Left renal pelvis (tissue), 4 donors: ENCODE measurements around the gene HERC2. TPM values are rescaled to one million over a fixed set of nuclear protein-coding genes. Genes with fewer than 3 reads are reported as not detected.
"Not testable (repeated sequence)": the region's sequence is repeated elsewhere in the genome, so short reads cannot be mapped to it uniquely, and the experiment has no call there.

Source experiments
- DNase-seq, 4 donors: peaks; one replicate each; pipeline ENCODE4 v3.0.0-alpha.2; 2013; ENCODE audit warnings: low read depth in 4 of 4, low spot score in 3 of 4
- polyA plus RNA-seq, 4 donors: library from polyadenylated mRNA; unstranded; fragments of 120-200 nt; gene quantifications; one replicate each; pipeline ENCODE4 v1.2.1, GENCODE V29; 2013; ENCODE audit not compliant: insufficient read length in 4 of 4

Gene HERC2
- polyA plus RNA-seq, 4 donors: 36.8 to 60.4 (median 45.5) TPM

DNA sequence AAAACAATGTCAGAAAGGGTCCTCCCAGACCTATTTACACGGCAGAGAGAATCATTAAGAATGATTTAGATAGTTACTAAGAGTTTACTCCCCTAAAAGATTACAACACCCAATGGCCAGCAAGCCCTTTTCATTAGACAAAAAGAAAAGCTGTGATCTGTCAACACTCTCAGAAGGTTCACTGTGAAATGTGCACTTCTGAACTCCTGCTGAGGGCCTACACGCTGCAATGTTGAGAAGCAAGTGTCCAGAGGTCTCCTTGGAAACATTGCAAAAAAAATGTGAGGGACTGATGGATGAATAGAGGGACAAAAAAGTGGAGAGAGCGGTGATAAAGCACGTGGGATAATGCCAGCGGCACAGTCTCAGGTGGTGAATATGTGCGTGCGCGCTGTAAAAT is 35.3 kb downstream of the HERC2 start:
- DNase-seq: not testable (repeated sequence)

DNA sequence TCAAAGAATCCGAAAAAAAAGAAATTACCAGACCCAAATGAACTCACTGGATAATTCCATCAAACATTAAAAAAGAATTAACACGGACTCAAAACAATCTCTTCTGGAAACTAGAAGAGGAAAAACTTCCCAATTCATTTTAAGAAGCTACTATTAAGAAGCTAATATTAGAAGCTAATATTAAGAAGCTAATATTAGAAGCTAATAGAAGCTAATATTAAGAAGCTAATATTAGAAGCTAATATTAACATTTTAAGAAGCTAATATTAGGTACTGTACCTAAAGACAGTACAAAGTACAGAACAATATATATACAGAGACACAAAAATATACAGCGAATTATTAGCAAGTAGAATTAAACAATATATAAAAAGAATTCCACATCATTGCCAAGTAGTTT is 35.9 kb downstream of the HERC2 start:
- DNase-seq: no peak

DNA sequence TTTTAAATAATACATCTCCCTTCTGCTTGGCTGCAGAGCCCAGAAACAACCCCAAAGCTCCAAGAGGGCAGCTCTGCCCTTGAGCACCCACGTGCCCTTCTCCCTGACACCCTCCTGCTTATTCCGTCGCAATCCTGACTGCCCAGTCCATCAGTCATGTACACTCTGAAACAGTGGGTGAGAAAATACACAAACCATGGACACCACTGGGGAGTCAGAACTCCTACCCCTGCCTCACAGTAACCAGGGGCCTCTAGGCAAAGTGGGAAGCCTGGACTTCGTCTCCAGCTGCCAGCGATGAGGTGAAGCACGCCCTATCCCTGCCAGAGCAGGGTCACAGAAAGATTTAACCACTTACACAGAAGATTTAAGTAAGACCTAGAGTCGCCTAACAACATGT is 40.1 kb downstream of the HERC2 start:
- DNase-seq: no peak

DNA sequence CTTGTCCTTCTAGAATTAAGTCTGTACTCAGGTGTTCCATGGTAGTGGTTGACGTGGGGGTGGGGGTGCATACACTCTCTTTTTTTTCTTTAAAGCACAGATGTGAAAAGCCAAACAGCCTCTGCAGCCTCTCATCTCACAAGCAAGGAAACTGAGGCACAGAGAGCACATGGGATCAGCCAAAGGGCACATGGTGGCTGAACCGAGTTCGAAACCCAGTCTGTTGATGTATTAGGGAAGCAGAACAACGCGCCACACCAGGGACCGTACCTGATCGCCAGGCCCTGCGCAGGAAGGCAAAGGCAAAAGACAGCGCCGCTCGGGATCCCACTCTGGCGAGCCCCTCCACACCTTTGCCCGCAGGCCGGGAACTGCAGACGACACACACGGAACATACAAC is 47.3 kb downstream of the HERC2 start:
- DNase-seq: no peak

DNA sequence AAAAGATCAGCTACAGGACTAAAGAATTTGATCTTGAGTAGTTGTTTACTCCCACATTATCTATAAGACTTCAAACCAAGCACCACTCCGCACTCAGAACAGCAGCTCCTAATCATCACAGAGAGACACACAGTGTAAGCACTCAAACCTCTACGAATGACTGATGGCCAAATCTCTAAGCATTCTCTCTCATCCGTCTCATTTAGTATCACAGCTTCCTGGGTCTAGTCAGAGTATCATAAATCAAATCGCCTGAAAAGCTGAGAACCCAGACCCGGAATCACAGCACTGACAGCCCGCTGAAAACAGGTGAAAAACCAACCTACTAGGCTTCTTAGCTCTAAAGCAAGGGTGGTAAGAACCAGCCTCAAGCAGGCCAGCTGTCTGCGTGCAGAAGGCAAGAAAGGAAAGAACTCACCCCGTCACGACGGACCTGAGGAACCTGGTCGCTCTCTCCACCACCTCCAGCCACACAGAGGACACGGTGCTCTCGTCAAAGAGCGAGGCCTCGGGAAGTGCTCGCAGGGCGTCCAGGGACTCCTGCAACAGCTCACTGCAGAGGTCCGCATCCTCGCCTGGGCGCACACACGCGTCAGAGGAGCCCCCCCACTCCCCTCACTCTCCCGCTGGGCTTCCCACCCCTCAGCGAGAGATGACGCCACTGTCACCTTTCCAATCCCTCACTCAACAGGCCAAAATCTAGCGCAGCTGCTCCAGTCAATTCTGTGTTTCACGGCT is 47.9 kb downstream of the HERC2 start:
- peak in 1 of 4 donors; percentile 15 for DNase-seq

DNA sequence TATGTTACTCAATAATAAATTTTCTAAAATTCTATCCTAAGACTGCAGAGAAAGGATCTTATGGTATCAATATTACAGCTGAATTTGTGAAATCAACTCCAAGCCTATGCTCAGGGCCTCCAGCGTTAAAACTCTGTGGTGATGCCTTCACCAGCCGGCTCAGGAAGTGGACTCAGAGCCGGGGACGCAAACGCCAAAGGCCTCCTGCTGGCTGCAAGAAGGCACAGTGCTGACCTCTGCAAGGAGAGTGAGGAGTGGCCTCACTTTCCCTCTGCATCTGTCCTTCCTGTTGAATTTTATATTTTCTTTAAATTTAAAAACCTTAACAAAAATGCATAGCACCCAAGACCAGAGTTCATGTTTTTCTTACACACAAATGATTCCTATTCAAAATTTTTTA is 48.5 kb downstream of the HERC2 start:
- DNase-seq: peak in 1 of 4 donors; percentile 12

DNA sequence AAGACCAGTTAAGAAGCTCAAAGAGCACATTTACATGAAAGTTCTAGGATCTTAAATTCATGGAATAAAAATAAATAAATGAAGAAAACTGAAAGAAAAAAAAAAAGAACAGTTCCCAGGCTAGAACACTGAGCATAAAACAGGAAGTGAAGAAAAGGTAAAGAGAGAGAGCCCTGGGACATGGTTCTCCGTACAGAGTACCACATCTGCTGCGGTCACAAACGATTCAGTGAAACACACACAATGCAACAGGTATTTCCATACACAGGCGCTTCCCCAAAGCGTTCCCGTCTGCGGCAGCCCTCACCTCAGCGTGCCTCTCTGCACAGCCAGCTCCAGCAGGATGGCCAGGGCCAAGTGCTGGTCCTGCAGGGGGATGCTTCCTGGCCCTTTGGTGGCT is 49.4 kb downstream of the HERC2 start:
- DNase-seq: no peak

DNA sequence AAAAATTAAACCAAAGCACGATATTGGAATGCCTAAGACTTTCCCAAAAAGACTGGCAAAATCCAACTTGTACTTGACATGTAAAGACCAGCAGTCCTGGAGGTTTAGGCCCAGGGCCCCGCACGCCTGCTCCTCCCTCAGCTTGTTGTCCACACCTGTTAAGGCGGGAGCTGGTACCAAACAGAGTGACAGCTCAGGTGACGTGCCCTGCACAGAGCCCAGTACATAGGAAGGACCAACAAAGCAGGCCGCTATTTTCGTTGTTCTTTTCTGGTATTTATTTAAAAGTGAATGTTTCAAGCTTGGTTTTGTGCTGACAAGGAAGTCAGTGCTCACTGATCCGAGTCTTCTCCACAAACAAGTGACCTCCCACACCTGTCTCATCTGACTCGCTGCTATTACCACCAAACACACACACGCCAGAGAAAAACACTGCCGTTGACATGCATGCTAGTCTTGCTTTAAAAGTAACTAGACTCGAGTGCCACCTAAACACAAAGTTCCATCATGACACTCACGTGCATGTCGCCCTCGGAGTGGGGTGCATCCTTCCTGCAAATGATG is 50.2 kb downstream of the HERC2 start:
- peak in 2 of 4 donors; percentile 10 to 11 for DNase-seq

DNA sequence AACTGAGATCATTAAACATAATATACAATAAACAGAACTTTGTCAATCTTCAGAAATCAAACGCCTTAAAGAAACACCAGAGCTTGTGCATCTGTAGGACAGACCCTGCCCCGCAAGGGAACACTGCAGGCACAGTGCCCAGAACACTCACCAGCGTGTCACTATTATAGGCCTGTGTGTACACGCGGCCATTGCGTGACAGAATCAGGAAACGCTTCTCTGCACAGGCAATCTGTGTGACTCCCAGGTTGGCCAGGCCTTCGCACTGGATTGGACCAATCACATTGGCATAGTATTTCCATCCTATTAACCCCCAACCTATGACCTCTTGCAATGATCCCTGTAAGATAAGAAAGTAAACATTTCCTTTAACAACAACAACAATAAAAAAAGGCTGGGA is 52.9 kb downstream of the HERC2 start:
- DNase-seq: no peak

DNA sequence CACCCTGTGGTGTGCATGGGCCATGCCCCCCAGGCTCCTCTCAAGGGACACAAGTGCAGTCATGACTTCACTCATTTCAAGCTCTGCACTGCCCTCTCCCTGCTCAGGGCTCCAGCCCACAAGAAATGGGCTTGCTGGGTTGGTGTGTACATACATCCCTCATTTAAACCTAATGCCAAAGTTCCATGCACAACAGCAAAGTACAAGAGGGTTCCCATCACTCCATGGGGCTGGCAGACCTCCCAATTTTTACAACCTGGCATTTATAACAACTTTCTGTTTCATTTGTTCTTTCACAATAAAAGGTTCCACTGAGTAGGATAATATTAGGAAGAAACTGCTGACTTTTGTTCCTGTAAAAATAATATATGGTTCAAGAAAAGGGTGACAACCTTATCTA is 54.3 kb downstream of the HERC2 start:
- no peak for DNase-seq

DNA sequence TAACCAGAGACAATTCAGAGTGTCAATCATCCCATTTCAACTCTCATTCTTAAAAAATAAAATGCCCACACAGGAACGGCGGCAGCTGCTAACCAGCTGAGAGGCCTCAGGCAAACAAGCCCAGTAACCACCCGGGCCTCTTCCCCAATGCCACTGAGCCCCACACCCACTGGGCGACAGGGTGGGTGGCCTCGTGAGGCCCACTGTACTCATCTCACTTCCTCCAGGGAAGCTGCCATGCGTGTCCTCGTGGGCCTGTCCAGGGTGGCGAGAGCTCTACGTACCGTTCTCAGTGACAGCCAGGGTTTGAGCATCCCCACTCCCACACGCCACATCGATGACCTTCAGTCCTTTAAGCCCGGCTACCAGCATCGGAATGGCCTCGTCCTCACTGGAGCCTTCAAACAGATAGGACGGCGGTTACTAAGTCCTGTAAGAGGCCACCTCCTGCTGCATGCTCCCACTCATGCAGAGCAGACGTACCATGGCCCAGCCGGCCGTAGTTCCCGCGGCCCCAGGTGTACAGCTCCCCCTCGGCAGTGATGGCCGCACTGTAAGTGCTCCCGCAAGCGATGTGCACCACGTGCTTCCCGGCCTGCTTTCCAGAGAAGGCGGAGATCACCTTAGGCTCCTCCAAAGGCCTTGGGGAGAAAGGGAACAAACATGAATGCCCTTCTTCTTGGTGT is 56.5 kb downstream of the HERC2 start:
- no peak for DNase-seq

DNA sequence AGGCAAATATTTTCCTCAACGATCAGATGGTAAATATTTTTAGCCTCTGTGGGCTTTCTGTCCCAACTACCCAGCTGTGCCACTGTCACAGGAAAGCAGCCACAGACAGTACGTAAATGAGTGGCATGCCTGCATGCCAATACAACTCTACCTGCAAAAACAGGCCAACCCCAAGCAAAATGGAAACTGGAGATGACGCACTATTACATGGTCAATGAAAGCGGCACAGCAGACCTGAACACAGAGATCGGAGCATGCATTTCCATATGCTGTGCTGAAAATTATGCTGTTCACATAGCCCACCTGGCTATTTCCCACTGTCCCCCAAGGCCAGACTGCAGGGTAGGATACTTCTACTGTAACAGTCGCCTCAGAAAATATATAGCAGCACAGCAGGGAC is 57.8 kb downstream of the HERC2 start:
- DNase-seq: no peak

DNA sequence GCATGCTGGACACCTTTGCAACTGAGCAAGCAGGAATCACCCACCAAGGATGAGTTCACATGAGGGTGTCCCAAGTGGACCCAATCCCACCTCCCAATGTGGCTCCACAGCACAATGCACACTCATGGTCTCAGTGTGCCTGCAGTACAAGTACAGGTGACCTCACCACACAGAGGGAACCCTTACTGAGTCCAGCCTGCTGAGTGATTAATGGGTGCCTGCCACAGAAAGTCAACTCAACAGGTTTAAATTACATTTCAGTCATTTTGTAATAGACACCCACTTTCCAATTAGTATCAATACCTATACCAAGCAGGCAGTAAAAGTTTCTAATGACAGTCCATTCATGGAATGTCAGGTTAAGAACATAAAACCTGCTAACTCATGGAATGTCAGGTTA is 59.5 kb downstream of the HERC2 start:
- no peak for DNase-seq

DNA sequence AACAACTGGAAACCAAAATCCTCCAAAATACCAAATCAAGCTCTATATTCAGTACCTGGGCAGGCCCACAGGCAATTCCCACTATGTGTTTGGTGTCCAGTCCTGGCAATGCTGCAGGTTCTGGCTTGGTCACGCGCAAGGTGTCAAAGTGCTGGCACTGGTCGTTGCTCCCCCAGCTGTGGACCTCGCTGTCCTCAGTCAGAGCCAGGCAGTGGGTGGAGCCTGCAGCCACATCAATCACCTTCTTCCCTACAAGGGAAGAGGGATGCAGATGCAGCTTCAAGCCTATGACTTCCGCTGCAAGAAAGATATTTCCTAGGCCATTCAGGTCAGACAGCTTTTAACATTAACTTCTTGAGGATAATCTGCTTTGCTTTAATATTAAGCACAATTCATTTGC is 61.3 kb downstream of the HERC2 start:
- DNase-seq: no peak

DNA sequence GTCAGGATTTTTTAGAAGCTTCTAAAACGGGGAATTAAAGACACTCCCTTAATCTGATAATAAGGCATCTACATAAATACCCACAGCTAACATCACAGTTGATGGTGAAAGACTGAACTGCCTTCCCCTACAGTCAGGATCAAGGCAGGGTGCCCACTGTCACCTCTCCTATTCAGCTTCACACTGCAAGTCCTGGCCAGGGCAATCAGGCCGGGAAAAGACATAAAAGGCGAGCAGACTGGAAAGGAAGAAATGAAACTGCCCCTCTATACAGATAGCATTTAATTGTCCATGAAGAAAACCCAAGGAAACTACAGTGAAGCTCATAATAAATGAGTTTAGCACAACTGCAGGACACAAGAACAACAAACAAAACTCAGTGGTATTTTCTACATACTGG is 61.7 kb downstream of the HERC2 start:
- DNase-seq: no peak

DNA sequence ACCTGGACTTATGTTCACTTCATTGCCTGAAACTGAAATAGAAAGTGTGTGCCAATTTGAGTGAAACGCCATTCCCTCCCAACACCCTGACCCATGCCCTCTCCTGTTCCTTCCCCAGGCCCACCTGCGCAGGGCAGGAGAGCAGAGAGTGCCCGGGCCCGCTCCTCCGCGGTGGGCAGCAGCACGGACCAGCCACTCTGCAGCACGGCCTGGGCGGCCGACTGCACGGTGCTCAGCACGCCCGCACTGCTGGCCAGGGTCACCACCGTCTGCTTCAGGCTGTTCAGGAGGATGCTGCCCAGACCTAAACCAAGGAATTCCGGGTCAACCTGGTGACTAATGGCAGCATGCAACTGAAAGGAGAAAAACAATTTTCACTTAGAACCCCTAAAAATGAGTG is 66.0 kb downstream of the HERC2 start:
- no peak for DNase-seq

DNA sequence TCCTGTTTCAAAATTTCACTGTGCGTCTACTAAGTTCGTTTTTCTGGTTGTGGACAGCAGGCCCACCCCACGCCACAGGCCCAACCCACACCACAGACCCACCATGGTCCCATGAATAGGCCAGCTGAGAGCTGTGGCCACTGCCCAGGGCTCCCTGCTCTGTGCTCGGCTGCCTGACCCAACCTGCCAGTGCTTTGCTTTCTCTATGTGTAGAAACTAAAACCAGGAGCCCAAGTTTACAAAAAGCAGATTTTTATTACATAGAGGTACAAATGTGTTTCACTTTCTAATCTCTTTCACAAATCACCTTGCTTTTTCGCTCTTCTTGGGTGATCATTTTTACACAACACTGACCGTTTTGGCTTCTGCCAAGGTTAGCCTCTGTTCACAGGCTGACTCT is 69.1 kb downstream of the HERC2 start:
- DNase-seq: no peak

DNA sequence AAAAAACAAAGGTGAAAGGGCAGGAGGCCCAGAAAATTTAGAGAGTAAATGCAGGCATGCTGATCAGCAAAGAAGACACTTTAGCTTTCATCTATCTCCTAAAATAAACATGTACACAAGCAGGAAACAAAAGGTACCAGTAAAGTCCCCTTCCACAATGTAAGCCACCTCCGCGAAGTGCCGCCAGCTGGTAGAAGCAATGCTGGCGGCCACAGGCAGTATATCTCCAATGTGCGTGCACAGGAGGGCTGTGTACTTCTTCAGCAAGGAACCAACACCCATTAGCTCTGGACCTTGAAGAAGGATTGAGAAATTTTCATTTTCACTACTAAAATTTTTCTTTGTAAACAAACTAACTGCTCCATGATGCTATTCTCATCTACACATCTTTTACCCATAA is 75.4 kb downstream of the HERC2 start:
- no peak for DNase-seq

DNA sequence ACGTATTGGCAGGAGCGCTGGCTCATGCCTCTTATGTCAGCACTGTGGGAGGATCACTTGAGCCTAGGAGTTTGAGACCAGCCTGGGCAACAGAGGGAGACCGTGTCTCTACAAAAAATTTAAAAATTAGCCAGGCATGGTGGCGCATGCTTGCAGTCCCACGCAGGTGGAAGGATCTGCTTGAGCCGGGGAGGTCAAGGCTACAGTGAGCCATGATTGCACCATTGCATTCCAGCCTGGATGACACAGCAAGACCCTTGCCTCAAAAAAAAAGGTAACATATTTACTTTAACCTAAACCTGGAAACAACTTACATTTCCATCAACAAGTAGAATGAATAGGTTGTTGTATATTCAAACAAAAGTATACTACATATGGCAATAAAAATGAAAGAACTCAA is 78.1 kb downstream of the HERC2 start:
- no peak for DNase-seq

DNA sequence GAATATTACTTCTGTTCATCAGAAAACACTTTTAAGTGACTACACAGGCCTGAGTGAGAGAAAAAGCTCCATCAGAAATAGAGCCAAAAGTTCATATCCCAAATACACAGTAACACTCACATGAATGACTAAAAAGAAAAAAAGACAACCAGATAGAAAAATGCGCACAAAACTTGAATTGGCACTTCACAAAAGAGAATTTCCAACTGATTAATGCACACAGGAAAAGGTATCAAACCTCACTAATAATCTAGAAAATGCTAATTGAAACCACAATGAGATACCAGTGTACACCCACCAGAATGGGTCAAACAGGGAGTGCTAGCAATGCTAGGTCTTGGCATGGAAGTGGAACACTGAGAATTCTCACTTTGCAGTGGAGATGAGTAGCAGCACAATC is 78.6 kb downstream of the HERC2 start:
- DNase-seq: no peak

DNA sequence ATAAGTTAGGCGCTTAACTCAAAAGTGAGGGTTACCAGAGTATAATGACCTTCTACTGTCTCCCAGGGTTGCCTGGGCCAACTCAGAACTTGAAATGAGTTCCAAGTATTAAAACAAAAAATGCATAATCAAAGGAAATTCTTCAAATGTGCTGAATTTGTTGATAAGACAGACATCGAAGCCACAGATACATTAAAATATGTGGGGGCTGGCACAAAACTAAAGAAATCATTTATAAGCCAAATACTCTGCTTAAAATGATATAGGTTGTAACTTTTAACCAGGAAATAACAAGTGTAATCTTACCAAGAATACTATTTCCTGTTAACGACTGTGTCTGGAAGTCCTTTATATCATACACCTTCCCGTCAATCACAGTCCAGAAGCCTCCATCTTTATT is 83.7 kb downstream of the HERC2 start:
- DNase-seq: not testable (repeated sequence)

DNA sequence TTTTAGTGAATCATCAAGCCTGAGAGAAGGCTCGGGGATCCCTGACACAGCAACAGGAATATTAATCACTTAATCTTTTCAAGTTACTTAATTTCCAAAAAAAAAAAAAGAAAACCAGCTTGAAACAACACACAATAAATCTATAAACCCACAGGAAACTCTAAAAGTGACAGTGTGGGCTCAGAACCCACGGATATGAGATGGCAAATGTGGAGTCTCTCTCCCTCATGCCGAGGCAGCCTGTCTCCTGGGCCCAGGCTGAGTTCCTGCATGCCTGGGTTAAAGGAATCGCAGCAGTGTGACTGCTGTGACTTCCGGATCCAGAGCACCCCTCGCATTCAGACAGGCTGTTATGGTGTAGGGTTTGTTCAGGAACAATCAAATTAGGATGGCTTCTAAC is 90.2 kb downstream of the HERC2 start:
- not testable (repeated sequence) for DNase-seq
